Calu3 (cell line): ENCODE data around the gene NELL2. TPM values are rescaled to one million over a fixed set of nuclear protein-coding genes. Genes with fewer than 3 reads are reported as not detected.

Source experiments
- BruUV-seq: library from RNA; stranded (reverse); fragments of 400-500 nt; replicated peaks from 2 replicates; lab custom pipeline; 2021; lab: Mats Ljungman, UMichigan
- CTCF ChIA-PET: fragments of 300-600 bp; sonication (Branson Sonifier 250); formaldehyde crosslinking; loops from one replicate; lab custom pipeline; 2022; ENCODE audit warnings: antibody characterized with exemption; lab: Charles Lee
- DNase-seq: peaks from one replicate; pipeline ENCODE4 v3.0.0; 2022
- H3K27ac Mint-ChIP-seq: one replicate; pipeline ENCODE4 v1.8.0; 2022; ENCODE audit warnings: mixed read lengths; ENCODE audit not compliant: unreplicated experiment
- H3K27me3 Mint-ChIP-seq: one replicate; pipeline ENCODE4 v1.8.0; 2022; ENCODE audit warnings: mixed read lengths; ENCODE audit not compliant: unreplicated experiment
- H3K36me3 Mint-ChIP-seq: one replicate; pipeline ENCODE4 v1.8.0; 2022; ENCODE audit warnings: mild to moderate bottlenecking, moderate library complexity, mixed read lengths; ENCODE audit not compliant: insufficient read depth, unreplicated experiment
- H3K4me1 Mint-ChIP-seq: one replicate; pipeline ENCODE4 v1.8.0; 2022; ENCODE audit warnings: mild to moderate bottlenecking, low read depth, mixed read lengths; ENCODE audit not compliant: unreplicated experiment
- H3K4me3 Mint-ChIP-seq: one replicate; pipeline ENCODE4 v1.8.0; 2022; ENCODE audit warnings: mild to moderate bottlenecking, low read depth, moderate library complexity, mixed read lengths; ENCODE audit not compliant: unreplicated experiment
- H3K9me3 Mint-ChIP-seq: one replicate; pipeline ENCODE4 v1.8.0; 2022; ENCODE audit warnings: low read depth, mixed read lengths; ENCODE audit not compliant: unreplicated experiment
- intact Hi-C: fragments of 100-400 bp; cut with micrococcal nuclease; formaldehyde crosslinking; loops from one replicate; pipeline ENCODE4 v1.10.0; 2022; ENCODE audit not compliant: unreplicated experiment
- total RNA-seq: library from RNA; stranded (reverse); gene quantifications from 2 replicates; pipeline ENCODE4 v1.2.3, GENCODE V29; 2022
- TF ChIP-seq, protein P1 (sequence below): fragments of 200-600 bp; IDR thresholded peaks from one replicate; pipeline ENCODE4 v1.8.0; 2022; ENCODE audit warnings: antibody characterized with exemption; ENCODE audit not compliant: unreplicated experiment

Gene NELL2
- total RNA-seq, 1 experiment from 2014 or later, result not detected

DNA sequence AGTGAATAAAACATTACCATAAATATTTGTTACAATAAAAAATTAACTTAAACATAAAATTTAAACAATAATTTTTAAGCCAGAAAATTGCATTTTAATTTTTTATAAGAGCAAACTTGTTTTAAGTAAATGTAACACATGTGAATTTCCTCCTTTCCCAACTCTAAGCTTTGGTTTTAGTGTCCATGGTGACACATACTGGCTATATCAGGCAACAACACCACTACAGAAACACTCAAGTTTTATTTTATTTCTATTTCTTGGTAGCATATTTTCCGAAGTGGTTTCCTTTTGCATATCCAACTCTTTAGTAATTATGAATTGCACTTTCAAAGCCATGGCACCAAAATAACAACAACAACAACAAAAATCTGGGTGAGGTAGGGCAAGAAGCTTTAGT lies 2.2 kb downstream of the NELL2 start:
- DNase-seq, result no peak
- H3K9me3 Mint-ChIP-seq, result peaks cover 5% of the 10 kb centered on the region
- H3K27me3 Mint-ChIP-seq, result peaks cover 52% of the 10 kb centered on the region
- CTCF ChIA-PET, result interaction anchor here (1.7 kb wide), 1 partner anchor 859 kb away, joined by 5 read pairs; no protein-coding TSS in a partner anchor
- peaks cover 4% of the 10 kb centered on the region for H3K36me3 Mint-ChIP-seq
- BruUV-seq, result no TSS peak
- peaks cover 24% of the 10 kb centered on the region for H3K4me1 Mint-ChIP-seq
- H3K27ac Mint-ChIP-seq, result no peak overlapping the region
- no peak overlapping the region for H3K4me3 Mint-ChIP-seq
- TF ChIP-seq, protein P1, sequence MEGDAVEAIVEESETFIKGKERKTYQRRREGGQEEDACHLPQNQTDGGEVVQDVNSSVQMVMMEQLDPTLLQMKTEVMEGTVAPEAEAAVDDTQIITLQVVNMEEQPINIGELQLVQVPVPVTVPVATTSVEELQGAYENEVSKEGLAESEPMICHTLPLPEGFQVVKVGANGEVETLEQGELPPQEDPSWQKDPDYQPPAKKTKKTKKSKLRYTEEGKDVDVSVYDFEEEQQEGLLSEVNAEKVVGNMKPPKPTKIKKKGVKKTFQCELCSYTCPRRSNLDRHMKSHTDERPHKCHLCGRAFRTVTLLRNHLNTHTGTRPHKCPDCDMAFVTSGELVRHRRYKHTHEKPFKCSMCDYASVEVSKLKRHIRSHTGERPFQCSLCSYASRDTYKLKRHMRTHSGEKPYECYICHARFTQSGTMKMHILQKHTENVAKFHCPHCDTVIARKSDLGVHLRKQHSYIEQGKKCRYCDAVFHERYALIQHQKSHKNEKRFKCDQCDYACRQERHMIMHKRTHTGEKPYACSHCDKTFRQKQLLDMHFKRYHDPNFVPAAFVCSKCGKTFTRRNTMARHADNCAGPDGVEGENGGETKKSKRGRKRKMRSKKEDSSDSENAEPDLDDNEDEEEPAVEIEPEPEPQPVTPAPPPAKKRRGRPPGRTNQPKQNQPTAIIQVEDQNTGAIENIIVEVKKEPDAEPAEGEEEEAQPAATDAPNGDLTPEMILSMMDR, result no peak
- intact Hi-C loops, result loop anchor here (5.0 kb wide), 1 partner anchor 857 kb away; no protein-coding TSS in a partner anchor

DNA sequence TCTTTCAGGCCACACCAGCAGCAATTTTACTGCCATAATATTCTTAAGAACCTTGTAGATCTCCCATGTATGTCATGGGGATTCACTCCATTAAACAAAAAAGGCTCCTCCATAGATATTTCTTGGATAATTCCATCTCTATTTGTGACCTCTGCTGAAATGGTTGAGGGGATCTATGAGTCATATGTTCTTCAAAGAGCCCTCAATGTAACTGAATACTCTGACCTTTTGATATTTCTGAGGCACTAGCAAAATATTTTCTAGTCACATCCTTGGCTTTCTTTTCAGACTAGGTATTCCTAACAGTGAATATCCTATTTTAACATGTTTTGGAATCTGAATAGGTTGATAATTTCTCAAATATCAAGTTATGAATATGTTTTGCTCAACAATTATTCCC lies 6.6 kb downstream of the NELL2 start:
- BruUV-seq, result no TSS peak
- Mint-ChIP-seq H3K9me3 (peaks cover 5% of the 10 kb centered on the region), H3K27me3 (peaks cover 12% of the 10 kb centered on the region), H3K4me1 (no peaks in the 10 kb centered on the region), H3K36me3 (no peaks in the 10 kb centered on the region), H3K27ac (no peak overlapping the region), H3K4me3 (no peak overlapping the region)
- no peak for DNase-seq
- TF ChIP-seq, protein P1, result no peak
- intact Hi-C loops, result no loop called here
- CTCF ChIA-PET, result no interaction called here

DNA sequence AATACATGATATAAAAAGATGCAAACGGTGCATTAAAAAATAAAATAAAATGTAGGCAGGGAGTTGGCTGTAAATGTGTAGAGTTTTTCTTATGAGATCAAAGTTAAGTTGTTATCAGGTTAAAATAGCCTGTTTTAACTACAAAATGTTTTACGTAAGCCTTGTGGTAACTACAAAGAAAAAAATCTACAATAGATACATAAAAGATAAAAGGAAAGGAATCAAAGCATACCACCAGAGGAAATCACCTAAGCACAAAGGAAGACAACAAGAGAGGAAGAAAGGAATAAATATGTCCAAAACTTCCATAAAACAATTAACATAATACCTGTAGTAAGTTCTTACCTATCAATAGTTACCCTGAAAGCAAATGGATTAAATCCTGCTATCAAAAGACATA lies 12.2 kb downstream of the NELL2 start:
- CTCF ChIA-PET, result no interaction called here
- H3K27me3 Mint-ChIP-seq, result no peaks in the 10 kb centered on the region
- DNase-seq, result no peak
- no peaks in the 10 kb centered on the region for H3K9me3 Mint-ChIP-seq
- H3K27ac Mint-ChIP-seq, result no peak overlapping the region
- TF ChIP-seq, protein P1, result no peak
- intact Hi-C loops, result no loop called here
- no peaks in the 10 kb centered on the region for H3K4me1 Mint-ChIP-seq
- no TSS peak for BruUV-seq
- H3K36me3 Mint-ChIP-seq, result no peaks in the 10 kb centered on the region
- no peak overlapping the region for H3K4me3 Mint-ChIP-seq

DNA sequence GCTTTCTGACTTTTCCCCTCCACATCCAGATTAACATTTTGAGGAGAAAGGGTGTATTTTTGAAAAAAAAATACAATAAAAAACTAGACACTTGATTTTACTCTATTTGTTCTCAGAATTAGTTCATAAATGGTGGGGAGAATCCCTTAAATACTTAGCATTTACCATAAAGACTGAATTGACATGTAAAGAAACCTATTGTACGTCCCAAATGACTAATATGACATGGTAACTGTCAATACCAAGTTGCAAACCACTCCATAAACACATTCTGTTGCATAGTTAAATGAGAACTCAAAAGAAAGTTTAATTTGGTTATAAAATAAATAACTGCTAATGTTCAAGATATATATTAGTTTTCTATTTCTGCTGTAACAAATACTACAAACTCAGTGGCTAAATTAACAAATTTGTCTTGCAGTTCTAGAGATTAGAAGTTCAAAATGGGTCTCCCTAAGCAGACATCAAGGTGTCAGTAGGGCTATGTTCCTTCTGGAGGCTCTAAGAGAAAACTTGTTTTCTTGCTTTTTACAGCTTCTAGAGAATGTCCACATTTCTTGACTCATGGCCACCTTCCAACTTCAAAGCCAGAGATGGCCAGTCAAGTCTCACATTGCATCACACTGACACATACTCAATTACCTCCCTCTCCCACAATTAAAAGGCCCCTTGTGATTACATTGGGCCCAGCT lies 16.0 kb downstream of the NELL2 start:
- no peaks in the 10 kb centered on the region for H3K4me1 Mint-ChIP-seq
- H3K4me3 Mint-ChIP-seq, result no peak overlapping the region
- intact Hi-C loops, result no loop called here
- DNase-seq, result no peak
- BruUV-seq, result no TSS peak
- H3K27me3 Mint-ChIP-seq, result peaks cover 12% of the 10 kb centered on the region
- CTCF ChIA-PET, result no interaction called here
- TF ChIP-seq, protein P1, result no peak
- no peak overlapping the region for H3K27ac Mint-ChIP-seq
- H3K9me3 Mint-ChIP-seq, result no peaks in the 10 kb centered on the region
- no peaks in the 10 kb centered on the region for H3K36me3 Mint-ChIP-seq
